ENCODE data around the gene NXPH3.

- TF ChIP-seq POLR2A (IDR thresholded peaks at IDR 0.05) (no peak), CTCF (IDR thresholded peaks at IDR 0.05) (no peak)
These were observed 45.6 kb upstream of the NXPH3 start for GRCh38 chr17:49530118-49530517.

All from uterus (tissue), 2 donors.